Activated T-cell treated with anti-CD3 and anti-CD28 coated beads, Interleukin-2, amount 50 U/mL, for 72 hours (primary cell): ENCODE results near the gene HTR2B. TPM values are rescaled to one million over a fixed set of nuclear protein-coding genes. Genes with fewer than 3 reads are reported as not detected.
"Not testable (repeated sequence)": the region's sequence is repeated elsewhere in the genome, so short reads cannot be mapped to it uniquely, and the experiment has no call there.

Experiments
- ATAC-seq, 2 donors: fragments of 150-1000 bp; cut with Tn5 transposase; replicated peaks in 1 of 2; 2 replicates each; pipeline ENCODE4 v1.10.0; 2021; ENCODE audit warnings: moderate library complexity in 2 of 2, mild to moderate bottlenecking in 1 of 2
- DNase-seq, 2 donors: peaks; one replicate each; pipeline ENCODE4 v3.0.0; 2021 to 2022; ENCODE audit warnings: mixed read lengths in 1 of 2
- H3K27ac Mint-ChIP-seq: one replicate; pipeline ENCODE4 v1.8.0; 2022; ENCODE audit warnings: mild to moderate bottlenecking, moderate library complexity, mixed read lengths
- H3K27me3 Mint-ChIP-seq: one replicate; pipeline ENCODE4 v1.8.0; 2022; ENCODE audit warnings: low read depth, mixed read lengths
- H3K36me3 Mint-ChIP-seq, 2 donors: one replicate each; pipeline ENCODE4 v1.8.0; 2022; ENCODE audit warnings: mixed read lengths in 2 of 2, mild to moderate bottlenecking in 1 of 2; ENCODE audit not compliant: insufficient read depth in 2 of 2
- H3K4me1 Mint-ChIP-seq: one replicate; pipeline ENCODE4 v1.8.0; 2022; ENCODE audit warnings: low read depth, mixed read lengths
- H3K4me3 Mint-ChIP-seq, 2 donors: one replicate each; pipeline ENCODE4 v1.8.0; 2022; ENCODE audit warnings: mild to moderate bottlenecking in 2 of 2, mixed read lengths in 2 of 2, moderate library complexity in 2 of 2
- H3K9me3 Mint-ChIP-seq, 2 donors: one replicate each; pipeline ENCODE4 v1.8.0; 2022; ENCODE audit warnings: mixed read lengths in 2 of 2
- total RNA-seq, 2 donors: library from RNA; stranded (reverse); gene quantifications; one replicate each; pipeline ENCODE4 v1.2.3, GENCODE V29; 2022

HTR2B gene
- total RNA-seq, 2 donors from 2014 or later, result not detected

- ATAC-seq (no peak), DNase-seq (no peak)
- Mint-ChIP-seq H3K36me3 (peaks cover 14 to 34% of the 10 kb centered on the region in 2 donors), H3K27me3 (no peaks in the 10 kb centered on the region), H3K9me3 (peaks cover 9 to 10% of the 10 kb centered on the region in 2 donors), H3K4me1 (peaks cover 8% of the 10 kb centered on the region), H3K4me3 (no peak overlapping the region), H3K27ac (no peak overlapping the region)
Observed at GRCh38 chr2:231102772-231103171, 22.1 kb downstream of the HTR2B start.

GRCh38 chr2:231100990-231101389, 23.9 kb downstream of the HTR2B start:
- DNase-seq (no peak), ATAC-seq (no peak)
- H3K9me3 Mint-ChIP-seq, result peaks cover 9 to 10% of the 10 kb centered on the region in 2 donors
- H3K4me3 Mint-ChIP-seq, result no peak overlapping the region
- no peaks in the 10 kb centered on the region for H3K27me3 Mint-ChIP-seq
- H3K4me1 Mint-ChIP-seq, result peaks cover 8% of the 10 kb centered on the region
- H3K27ac Mint-ChIP-seq, result no peak overlapping the region
- H3K36me3 Mint-ChIP-seq, result peaks cover 19 to 48% of the 10 kb centered on the region in 2 donors

- peaks cover 19 to 52% of the 10 kb centered on the region in 2 donors for H3K36me3 Mint-ChIP-seq
- not testable (repeated sequence) for H3K9me3 Mint-ChIP-seq, H3K4me1 Mint-ChIP-seq, DNase-seq, ATAC-seq, H3K27ac Mint-ChIP-seq, H3K27me3 Mint-ChIP-seq, H3K4me3 Mint-ChIP-seq
Observed at GRCh38 chr2:231100321-231100720, 24.5 kb downstream of the HTR2B start.

DNA sequence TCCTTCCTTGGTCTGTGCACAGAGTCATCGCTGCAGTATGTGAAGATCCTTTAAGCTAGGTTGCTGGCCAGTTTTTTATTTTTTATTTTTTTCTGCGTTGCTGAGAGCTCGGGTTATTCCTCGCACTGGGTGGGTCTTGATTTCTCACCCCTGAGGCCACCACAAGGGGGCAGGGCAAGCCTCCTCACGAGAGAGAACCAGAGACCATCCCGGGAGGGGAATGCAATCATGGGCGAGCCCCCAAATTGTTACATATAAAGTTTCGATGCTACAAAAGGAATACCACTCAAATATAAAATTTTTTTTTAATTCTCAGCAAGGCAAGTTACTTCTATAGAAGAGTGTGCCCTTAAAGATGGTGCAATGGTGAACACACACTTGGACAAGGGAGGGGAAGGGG, 24.9 kb downstream of the HTR2B start:
- ATAC-seq (no peak), DNase-seq (peak in 1 of 2 donors; percentile 25)
- Mint-ChIP-seq H3K4me1 (peaks cover 8% of the 10 kb centered on the region), H3K9me3 (peaks cover 9 to 10% of the 10 kb centered on the region in 2 donors), H3K4me3 (no peak overlapping the region), H3K36me3 (peaks cover 19 to 53% of the 10 kb centered on the region in 2 donors), H3K27me3 (no peaks in the 10 kb centered on the region), H3K27ac (no peak overlapping the region)

DNA sequence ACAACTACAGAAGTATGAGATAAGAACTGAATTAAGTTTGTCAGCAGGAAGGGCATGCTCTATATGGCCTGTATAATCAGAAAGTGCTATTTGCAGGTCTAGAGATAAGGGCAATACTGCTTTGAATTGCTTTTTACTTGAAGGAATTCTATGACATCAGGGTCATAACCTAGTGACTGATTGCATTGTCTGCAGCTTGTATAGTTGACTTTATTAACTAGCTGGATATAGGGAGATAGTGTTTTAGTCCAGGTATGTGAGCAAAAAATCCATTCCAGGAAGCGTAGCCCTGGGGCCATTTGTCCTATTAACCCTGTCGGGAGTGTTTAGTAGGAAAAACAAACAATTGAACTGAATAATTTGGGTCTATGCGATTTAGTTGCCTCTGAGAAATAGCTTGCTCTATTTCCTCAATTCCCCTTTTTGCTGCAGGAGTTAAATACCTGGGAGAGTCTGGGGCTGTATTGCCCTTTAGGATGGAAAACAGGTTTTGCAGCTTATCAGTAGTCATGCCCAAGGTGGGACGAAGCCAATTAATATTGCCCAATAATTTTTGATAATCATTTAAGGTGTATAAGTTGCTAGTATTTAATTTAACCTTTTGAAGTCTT, 30.0 kb downstream of the HTR2B start:
- ATAC-seq (no peak), DNase-seq (no peak)
- H3K4me3 Mint-ChIP-seq, result no peak overlapping the region
- peaks cover 25 to 57% of the 10 kb centered on the region in 2 donors for H3K36me3 Mint-ChIP-seq
- no peaks in the 10 kb centered on the region for H3K27me3 Mint-ChIP-seq
- no peak overlapping the region for H3K27ac Mint-ChIP-seq
- H3K9me3 Mint-ChIP-seq, result peaks cover 5 to 9% of the 10 kb centered on the region in 2 donors
- H3K4me1 Mint-ChIP-seq, result no peaks in the 10 kb centered on the region

DNA sequence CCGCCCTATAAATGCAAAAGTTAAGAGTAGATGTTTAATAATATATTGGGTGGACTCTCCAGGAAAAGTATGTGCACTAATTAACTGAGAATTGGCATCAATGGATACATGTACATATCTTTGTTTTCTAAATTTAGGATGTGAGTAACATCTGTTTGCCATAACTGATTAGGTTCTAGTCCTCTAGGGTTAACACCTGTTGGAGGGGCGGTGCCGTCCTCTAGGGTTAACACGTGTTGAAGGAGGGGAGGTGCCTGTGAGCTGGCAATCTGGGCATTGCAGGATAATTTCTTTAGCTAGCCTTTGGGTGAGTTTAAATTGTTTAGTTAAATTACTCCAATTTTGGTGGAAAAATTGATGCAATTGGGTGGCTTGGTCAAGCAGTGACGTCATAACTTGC, 30.9 kb downstream of the HTR2B start:
- peaks cover 23 to 50% of the 10 kb centered on the region in 2 donors for H3K36me3 Mint-ChIP-seq
- peaks cover 5 to 8% of the 10 kb centered on the region in 2 donors for H3K9me3 Mint-ChIP-seq
- no peaks in the 10 kb centered on the region for H3K4me1 Mint-ChIP-seq
- H3K27me3 Mint-ChIP-seq, result no peaks in the 10 kb centered on the region
- DNase-seq (no peak), ATAC-seq (no peak)
- H3K4me3 Mint-ChIP-seq, result no peak overlapping the region
- no peak overlapping the region for H3K27ac Mint-ChIP-seq

- Mint-ChIP-seq H3K9me3 (peaks cover 0 to 4% of the 10 kb centered on the region in 2 donors), H3K27ac (no peak overlapping the region), H3K4me3 (no peak overlapping the region), H3K27me3 (no peaks in the 10 kb centered on the region), H3K36me3 (peaks cover 12 to 35% of the 10 kb centered on the region in 2 donors), H3K4me1 (no peaks in the 10 kb centered on the region)
- DNase-seq (no peak), ATAC-seq (no peak)
Observed at GRCh38 chr2:231088754-231089153, 36.1 kb downstream of the HTR2B start.

DNA sequence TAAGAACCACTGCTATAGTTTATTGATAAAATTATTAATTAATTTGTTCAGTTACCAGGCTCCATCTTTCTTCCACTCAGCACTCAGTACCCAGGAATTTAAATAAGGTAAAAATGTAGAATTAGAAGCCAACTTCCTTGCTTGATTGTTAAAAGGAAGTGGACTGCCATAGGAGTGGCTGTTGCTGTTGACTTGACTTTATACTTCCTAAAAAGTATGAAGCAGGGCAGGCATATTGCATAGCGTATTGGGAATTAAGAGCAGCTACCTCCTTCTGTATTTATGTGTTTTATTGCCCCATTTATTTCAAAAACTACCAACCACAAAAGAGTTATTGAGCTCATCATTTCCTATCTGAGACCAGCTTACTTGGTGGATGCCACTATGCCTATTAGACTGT, 40.3 kb downstream of the HTR2B start:
- H3K27ac Mint-ChIP-seq, result no peak overlapping the region
- ATAC-seq (no peak), DNase-seq (no peak)
- peaks cover 6 to 40% of the 10 kb centered on the region in 2 donors for H3K36me3 Mint-ChIP-seq
- H3K4me1 Mint-ChIP-seq, result no peaks in the 10 kb centered on the region
- H3K4me3 Mint-ChIP-seq, result no peak overlapping the region
- H3K27me3 Mint-ChIP-seq, result no peaks in the 10 kb centered on the region
- no peaks in the 10 kb centered on the region for H3K9me3 Mint-ChIP-seq

- no peaks in the 10 kb centered on the region for H3K27me3 Mint-ChIP-seq
- H3K4me1 Mint-ChIP-seq, result peaks cover 16% of the 10 kb centered on the region
- ATAC-seq, result peak; percentile 46
- no peak overlapping the region for H3K4me3 Mint-ChIP-seq
- DNase-seq, result no peak
- H3K27ac Mint-ChIP-seq, result no peak overlapping the region
- H3K9me3 Mint-ChIP-seq, result no peaks in the 10 kb centered on the region
- H3K36me3 Mint-ChIP-seq, result peaks cover 9 to 22% of the 10 kb centered on the region in 2 donors
Observed at GRCh38 chr2:231069379-231070054, 55.3 kb downstream of the HTR2B start.

DNA sequence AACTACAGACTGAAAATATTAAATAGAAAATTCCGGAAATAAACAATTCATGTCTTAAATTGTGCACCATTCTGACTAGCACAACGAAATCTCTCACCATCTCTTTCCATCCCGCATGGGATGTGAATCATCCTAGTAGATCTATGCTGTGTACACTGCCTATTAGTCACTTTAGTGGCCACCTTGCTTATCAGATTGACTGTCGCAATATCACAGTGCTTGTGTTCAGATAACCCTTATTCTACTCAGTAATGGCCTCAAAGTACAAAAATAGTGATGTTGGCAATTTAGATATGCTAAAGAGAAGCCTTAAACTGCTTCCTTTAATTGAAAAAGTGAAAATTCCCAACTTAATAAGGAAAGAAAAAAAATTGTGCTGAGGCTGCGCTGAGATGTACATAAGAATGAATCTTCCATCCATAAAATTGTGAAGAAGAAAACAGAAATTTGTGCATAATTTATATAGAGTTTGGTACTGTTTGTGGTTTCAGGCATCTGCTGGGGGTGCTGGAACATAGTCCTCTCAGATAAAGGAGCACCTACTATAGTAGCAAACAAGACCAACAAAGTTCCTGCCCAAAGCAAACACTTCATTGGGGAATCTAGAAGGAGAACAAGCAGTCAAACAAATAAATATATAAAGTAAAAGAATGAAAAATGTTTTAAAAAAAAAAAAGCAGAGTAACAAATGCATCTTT, 56.2 kb downstream of the HTR2B start:
- peak; percentile 29 to 31 for DNase-seq
- Mint-ChIP-seq H3K36me3 (peaks cover 9 to 22% of the 10 kb centered on the region in 2 donors), H3K27me3 (no peaks in the 10 kb centered on the region), H3K4me3 (peak overlapping the region in 1 of 2 donors; percentile 69), H3K9me3 (no peaks in the 10 kb centered on the region), H3K27ac (peak overlapping the region; percentile 89), H3K4me1 (peaks cover 16% of the 10 kb centered on the region)
- ATAC-seq, result peak; percentile 96 to 99

DNA sequence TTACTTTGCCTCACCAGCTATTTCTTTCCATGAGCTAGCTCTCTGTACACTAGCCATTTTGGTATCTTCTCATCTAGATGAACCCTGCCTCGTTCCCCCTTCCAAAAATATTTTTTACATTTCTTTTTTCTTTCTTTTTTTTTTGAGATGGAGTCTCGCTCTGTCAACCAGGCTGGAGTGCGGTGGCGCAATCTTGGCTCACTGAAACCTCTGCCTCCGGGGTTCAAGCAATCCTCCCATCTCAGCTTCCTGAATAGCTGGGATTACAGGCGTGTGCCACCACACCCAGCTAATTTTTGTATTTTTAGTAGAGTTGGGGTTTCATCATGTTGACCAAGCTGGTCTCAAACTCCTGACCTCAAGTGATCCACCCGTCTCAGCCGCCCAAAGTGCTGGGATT, 57.3 kb downstream of the HTR2B start:
- H3K9me3 Mint-ChIP-seq, H3K27ac Mint-ChIP-seq, H3K27me3 Mint-ChIP-seq, DNase-seq, ATAC-seq, H3K4me3 Mint-ChIP-seq: not testable (repeated sequence)
- Mint-ChIP-seq H3K36me3 (peaks cover 9 to 22% of the 10 kb centered on the region in 2 donors), H3K4me1 (peaks cover 16% of the 10 kb centered on the region)

GRCh38 chr2:231065966-231066365, 58.9 kb downstream of the HTR2B start:
- Mint-ChIP-seq H3K9me3 (no peaks in the 10 kb centered on the region), H3K27ac (no peak overlapping the region), H3K4me1 (peaks cover 24% of the 10 kb centered on the region), H3K4me3 (no peak overlapping the region), H3K27me3 (no peaks in the 10 kb centered on the region), H3K36me3 (peaks cover 9 to 24% of the 10 kb centered on the region in 2 donors)
- ATAC-seq (no peak), DNase-seq (no peak)

GRCh38 chr2:231063347-231063746, 61.5 kb downstream of the HTR2B start:
- peak overlapping the region; percentile 17 for H3K27ac Mint-ChIP-seq

More at GRCh38 chr2:231063347-231063746, 61.5 kb downstream of the HTR2B start:
- no peak for ATAC-seq
- DNase-seq, result no peak
- Mint-ChIP-seq H3K9me3 (no peaks in the 10 kb centered on the region), H3K36me3 (peaks cover 6 to 20% of the 10 kb centered on the region in 2 donors), H3K4me3 (no peak overlapping the region), H3K4me1 (peaks cover 37% of the 10 kb centered on the region), H3K27me3 (no peaks in the 10 kb centered on the region)
